Right atrium auricular region (tissue), 2 donors: Measurements from ENCODE around the gene NDP. TPM values are rescaled to one million over a fixed set of nuclear protein-coding genes. Genes with fewer than 3 reads are reported as not detected.

ENCODE experiments used
- DNase-seq: peaks from one replicate; pipeline ENCODE4 v3.0.0-alpha.2; 2019; ENCODE audit warnings: low spot score
- H3K27ac ChIP-seq, 2 donors: fragments of 200-600 bp; sonication (generic); 1 replicate in 1 of 2; 2 replicates in 1 of 2; pipeline ENCODE4 v1.5.1; 2016 to 2019
- H3K27me3 ChIP-seq, 2 donors: fragments of 200-600 bp; sonication (generic); one replicate each; pipeline versions ENCODE4 v1.5.1 to v1.6.0; 2017 to 2019
- H3K36me3 ChIP-seq: fragments of 200-600 bp; sonication (generic); one replicate; pipeline ENCODE4 v1.5.1; 2016
- H3K4me1 ChIP-seq, 2 donors: fragments of 200-600 bp; sonication (generic); one replicate each; pipeline versions ENCODE4 v1.5.1 to v1.6.0; 2017 to 2019
- H3K4me3 ChIP-seq, 2 donors: fragments of 200-600 bp; sonication (generic); 1 replicate in 1 of 2; 2 replicates in 1 of 2; pipeline ENCODE4 v1.5.1; 2017 to 2019; ENCODE audit warnings: mild to moderate bottlenecking in 1 of 2, moderate library complexity in 1 of 2
- H3K9me3 ChIP-seq, 2 donors: fragments of 200-600 bp; sonication (generic); one replicate each; pipeline ENCODE4 v1.5.1; 2019
- total RNA-seq, 2 donors: library from RNA; depleted of rRNA; stranded (reverse); fragments of >200 nt; gene quantifications; one replicate each; pipeline ENCODE4 v1.1.0, GENCODE V29; 2016
- TF ChIP-seq, protein P1 (sequence below), 2 donors: fragments of 200-600 bp; sonication (generic); IDR thresholded peaks; one replicate each; pipeline ENCODE4 v1.5.1; 2019; ENCODE audit warnings: antibody characterized with exemption in 2 of 2

Gene NDP
- total RNA-seq, 2 donors from 2014 or later: 0.20 TPM; not detected in 1

DNA sequence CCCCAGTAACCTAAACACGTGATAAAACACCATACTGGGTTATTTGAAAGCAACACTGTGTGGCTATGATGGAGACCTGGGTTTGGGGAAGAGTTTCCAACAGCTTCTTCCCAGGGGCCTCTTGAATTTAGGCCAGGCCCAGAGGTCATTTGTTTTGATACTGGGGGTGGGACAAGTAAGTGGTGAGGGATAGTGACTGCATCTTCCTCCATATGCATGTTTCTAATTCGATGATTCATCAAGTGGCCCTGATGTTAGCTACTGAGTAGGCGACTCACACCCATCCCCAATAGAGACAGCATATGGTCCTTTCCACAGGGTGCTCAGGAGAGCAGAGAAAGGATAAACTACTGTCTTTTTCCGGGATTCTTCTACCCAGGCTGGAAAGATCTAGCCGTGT, 2.7 kb downstream of the NDP start:
- H3K27ac ChIP-seq: no peak overlapping the region
- no peak for DNase-seq
- no peaks in the 10 kb centered on the region for H3K36me3 ChIP-seq
- TF ChIP-seq, protein P1, sequence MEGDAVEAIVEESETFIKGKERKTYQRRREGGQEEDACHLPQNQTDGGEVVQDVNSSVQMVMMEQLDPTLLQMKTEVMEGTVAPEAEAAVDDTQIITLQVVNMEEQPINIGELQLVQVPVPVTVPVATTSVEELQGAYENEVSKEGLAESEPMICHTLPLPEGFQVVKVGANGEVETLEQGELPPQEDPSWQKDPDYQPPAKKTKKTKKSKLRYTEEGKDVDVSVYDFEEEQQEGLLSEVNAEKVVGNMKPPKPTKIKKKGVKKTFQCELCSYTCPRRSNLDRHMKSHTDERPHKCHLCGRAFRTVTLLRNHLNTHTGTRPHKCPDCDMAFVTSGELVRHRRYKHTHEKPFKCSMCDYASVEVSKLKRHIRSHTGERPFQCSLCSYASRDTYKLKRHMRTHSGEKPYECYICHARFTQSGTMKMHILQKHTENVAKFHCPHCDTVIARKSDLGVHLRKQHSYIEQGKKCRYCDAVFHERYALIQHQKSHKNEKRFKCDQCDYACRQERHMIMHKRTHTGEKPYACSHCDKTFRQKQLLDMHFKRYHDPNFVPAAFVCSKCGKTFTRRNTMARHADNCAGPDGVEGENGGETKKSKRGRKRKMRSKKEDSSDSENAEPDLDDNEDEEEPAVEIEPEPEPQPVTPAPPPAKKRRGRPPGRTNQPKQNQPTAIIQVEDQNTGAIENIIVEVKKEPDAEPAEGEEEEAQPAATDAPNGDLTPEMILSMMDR (IDR thresholded peaks at IDR 0.05): no peak
- no peak overlapping the region for H3K4me3 ChIP-seq
- H3K27me3 ChIP-seq: no peaks in the 10 kb centered on the region
- H3K9me3 ChIP-seq: no peaks in the 10 kb centered on the region
- peaks cover 0 to 11% of the 10 kb centered on the region in 2 donors for H3K4me1 ChIP-seq

- DNase-seq: no peak
- Histone ChIP-seq H3K4me1 (peaks cover 0 to 11% of the 10 kb centered on the region in 2 donors), H3K36me3 (no peaks in the 10 kb centered on the region), H3K27me3 (no peaks in the 10 kb centered on the region), H3K4me3 (no peak overlapping the region), H3K27ac (no peak overlapping the region), H3K9me3 (no peaks in the 10 kb centered on the region)
- TF ChIP-seq, protein P1 (IDR thresholded peaks at IDR 0.05): no peak
Observed at GRCh38 chrX:43969504-43970501, 3.4 kb downstream of the NDP start.

- Histone ChIP-seq H3K9me3 (no peaks in the 10 kb centered on the region), H3K4me3 (no peak overlapping the region), H3K27me3 (no peaks in the 10 kb centered on the region), H3K27ac (no peak overlapping the region), H3K36me3 (no peaks in the 10 kb centered on the region), H3K4me1 (peaks cover 0 to 6% of the 10 kb centered on the region in 2 donors)
- TF ChIP-seq, protein P1 (IDR thresholded peaks at IDR 0.05): no peak
- DNase-seq: no peak
Observed at GRCh38 chrX:43968359-43968781, 4.8 kb downstream of the NDP start.

GRCh38 chrX:43964936-43965335, 8.3 kb downstream of the NDP start:
- no peak for DNase-seq
- Histone ChIP-seq H3K27ac (no peak overlapping the region), H3K4me1 (no peaks in the 10 kb centered on the region), H3K4me3 (no peak overlapping the region), H3K9me3 (peaks cover 0 to 11% of the 10 kb centered on the region in 2 donors), H3K36me3 (no peaks in the 10 kb centered on the region), H3K27me3 (peaks cover 0 to 3% of the 10 kb centered on the region in 2 donors)
- TF ChIP-seq, protein P1 (IDR thresholded peaks at IDR 0.05): no peak

DNA sequence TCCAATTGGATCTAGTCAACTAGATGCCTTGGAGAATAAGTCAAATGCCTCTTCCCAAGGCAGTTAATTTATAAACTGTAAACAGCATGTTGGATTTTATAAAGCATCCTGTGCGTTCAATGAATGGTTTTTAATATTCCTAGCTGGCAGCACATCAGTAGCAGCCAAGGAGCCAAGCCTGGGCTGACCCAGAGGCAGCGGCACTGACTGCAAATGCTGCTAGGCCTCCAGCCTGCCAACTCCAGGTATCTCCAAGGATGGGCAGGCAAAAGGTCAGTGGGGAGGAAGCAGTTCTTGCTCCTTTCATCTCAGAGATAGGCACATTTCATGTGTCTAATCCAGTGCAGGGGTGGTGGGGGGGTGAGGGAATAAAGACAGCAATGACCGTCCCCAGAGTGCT, 9.5 kb downstream of the NDP start:
- H3K4me3 ChIP-seq: no peak overlapping the region
- H3K9me3 ChIP-seq: peaks cover 0 to 11% of the 10 kb centered on the region in 2 donors
- DNase-seq: no peak
- TF ChIP-seq, protein P1 (IDR thresholded peaks at IDR 0.05): no peak
- H3K27ac ChIP-seq: no peak overlapping the region
- H3K36me3 ChIP-seq: no peaks in the 10 kb centered on the region
- H3K4me1 ChIP-seq: no peaks in the 10 kb centered on the region
- H3K27me3 ChIP-seq: peaks cover 0 to 3% of the 10 kb centered on the region in 2 donors
